T-helper 22 cell (primary cell): ENCODE measurements around the gene STYXL2.

Source experiments
- DNase-seq: peaks from one replicate; pipeline ENCODE4 v3.0.0-alpha.2; 2020; ENCODE audit warnings: low read depth

The STYXL2 gene

DNA sequence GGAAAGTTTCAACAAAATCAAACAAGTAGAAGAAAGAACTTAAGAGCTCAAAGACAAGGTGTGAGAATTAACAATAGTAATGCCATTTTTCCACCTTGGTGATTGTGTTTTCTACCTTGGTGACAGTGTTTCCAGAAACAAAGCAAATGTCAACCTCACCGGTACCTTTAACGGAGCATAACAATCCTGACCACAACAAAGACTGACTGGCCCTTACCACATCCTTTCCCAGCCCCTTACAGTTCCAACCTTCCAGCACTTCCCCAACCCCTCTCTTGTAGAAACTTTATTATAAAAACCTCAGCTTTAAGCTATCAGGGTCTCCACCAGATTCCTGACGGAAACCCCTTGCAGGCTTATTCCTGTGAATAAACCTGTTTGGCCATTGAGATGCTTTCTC, 16.7 kb downstream of the STYXL2 start:
- DNase-seq = no peak

- DNase-seq = no peak
Measured at GRCh38 chr1:167111868-167112709, 18.2 kb downstream of the STYXL2 start.

DNA sequence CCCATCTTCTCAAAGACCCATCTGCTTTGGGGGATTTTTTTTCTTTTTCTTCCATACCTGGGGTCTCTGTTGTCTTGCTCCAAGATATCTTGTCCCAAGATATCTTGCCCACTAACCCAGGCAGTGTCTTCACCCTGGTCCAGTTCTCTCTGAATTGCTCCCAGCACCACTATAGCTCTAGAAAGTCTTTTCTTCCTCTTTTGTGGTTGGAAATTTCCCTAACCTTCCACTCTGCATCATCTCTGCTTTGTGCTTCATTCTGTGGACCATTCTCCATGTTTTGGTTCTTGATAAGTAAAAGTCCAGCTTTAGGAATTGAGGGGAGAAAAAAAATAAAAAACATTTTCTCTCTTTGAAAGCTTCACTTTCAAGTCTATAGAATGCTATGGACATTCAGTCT, 20.9 kb downstream of the STYXL2 start:
- no peak for DNase-seq

GRCh38 chr1:167115655-167116054, 21.8 kb downstream of the STYXL2 start:
- DNase-seq = no peak

- no peak for DNase-seq
Measured at GRCh38 chr1:167116174-167116573, 22.3 kb downstream of the STYXL2 start.

DNA sequence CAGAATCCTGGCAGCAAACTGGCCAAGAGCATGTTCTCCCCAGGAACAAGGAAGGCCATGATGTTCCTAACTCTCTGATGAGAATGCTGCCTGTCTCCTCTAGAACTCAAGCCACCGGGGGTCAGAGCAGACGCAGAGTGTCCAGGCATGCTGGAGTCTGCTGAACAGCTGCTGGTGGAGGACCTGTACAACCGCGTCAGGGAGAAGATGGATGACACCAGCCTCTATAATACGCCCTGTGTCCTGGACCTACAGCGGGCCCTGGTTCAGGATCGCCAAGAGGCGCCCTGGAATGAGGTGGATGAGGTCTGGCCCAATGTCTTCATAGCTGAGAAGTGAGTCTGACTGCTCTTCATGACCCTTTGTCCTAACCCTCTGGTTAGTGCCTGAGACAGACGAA, 23.4 kb downstream of the STYXL2 start:
- DNase-seq = no peak

- DNase-seq = no peak
Measured at GRCh38 chr1:167118188-167118587, 24.3 kb downstream of the STYXL2 start.

- DNase-seq = no peak
Measured at GRCh38 chr1:167119696-167120095, 25.8 kb downstream of the STYXL2 start.

GRCh38 chr1:167120899-167121298, 27.0 kb downstream of the STYXL2 start:
- no peak for DNase-seq

DNA sequence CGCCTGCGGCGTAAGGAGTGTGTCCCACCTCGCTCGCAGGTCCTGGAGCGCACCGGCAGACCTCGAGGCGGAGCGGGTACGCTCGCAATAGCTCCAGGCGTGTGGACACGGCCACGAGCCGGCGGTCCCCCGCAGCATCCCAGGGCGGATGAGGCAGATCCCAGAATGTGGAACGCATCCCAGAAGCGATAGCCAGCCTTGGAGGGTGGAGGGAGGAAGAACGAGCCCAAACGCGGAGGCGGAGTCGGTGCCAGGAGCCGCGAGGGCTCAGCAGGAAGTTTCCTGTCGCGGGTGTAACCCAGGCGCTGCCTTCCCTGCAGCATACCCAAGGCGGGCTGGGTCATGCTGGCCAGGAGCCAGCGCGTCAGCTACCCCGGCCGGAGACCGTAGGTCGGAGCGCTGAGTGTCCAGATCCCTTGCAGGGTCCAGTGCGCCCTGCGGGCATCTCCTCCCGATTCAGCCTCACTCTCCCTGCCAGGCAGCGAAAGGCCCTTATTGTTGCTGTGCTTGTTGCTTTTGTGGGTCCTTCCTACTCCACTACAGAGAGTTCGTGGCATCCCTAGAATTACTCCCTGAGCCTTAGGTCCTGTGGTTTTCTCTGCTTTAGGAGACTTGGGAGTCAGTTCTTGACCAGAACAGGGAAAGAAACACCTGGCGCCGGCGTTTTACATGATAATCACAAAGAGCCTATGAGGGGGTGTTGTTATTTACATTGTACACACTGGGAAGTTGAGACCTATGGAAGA, 27.7 kb downstream of the STYXL2 start:
- DNase-seq = no peak

- no peak for DNase-seq
Measured at GRCh38 chr1:167122121-167122480, 28.2 kb downstream of the STYXL2 start.

GRCh38 chr1:167122568-167122967, 28.7 kb downstream of the STYXL2 start:
- no peak for DNase-seq

GRCh38 chr1:167126317-167126716, 32.4 kb downstream of the STYXL2 start:
- DNase-seq = no peak

DNA sequence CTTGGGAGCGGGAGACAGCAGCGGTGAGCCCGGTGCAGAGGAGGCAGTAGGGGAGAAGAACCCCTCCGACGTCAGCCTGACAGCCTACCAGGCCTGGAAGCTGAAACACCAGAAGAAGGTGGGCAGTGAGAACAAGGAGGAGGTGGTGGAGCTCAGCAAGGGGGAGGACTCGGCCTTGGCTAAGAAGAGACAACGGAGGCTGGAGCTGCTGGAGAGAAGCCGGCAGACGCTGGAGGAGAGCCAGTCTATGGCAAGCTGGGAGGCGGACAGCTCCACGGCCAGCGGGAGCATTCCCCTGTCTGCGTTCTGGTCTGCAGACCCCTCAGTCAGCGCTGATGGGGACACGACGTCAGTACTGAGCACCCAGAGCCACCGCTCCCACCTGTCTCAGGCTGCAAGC, 32.9 kb downstream of the STYXL2 start:
- no peak for DNase-seq

DNA sequence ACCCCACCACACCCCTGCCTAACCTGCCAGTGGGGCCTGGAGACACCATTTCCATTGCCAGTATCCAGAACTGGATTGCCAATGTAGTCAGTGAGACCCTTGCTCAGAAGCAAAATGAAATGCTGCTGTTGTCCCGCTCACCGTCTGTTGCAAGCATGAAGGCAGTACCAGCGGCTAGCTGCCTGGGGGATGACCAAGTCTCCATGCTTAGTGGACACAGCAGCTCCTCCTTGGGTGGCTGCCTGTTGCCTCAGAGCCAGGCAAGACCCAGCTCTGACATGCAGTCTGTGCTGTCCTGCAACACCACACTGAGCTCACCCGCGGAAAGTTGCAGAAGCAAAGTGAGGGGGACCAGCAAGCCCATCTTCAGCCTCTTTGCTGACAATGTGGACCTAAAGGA, 33.4 kb downstream of the STYXL2 start:
- DNase-seq = no peak

GRCh38 chr1:167127661-167128060, 33.8 kb downstream of the STYXL2 start:
- no peak for DNase-seq

- no peak for DNase-seq
Measured at GRCh38 chr1:167128261-167129227, 34.7 kb downstream of the STYXL2 start.

GRCh38 chr1:167130829-167131510, 37.1 kb downstream of the STYXL2 start:
- no peak for DNase-seq

GRCh38 chr1:167132301-167133010, 38.6 kb downstream of the STYXL2 start:
- no peak for DNase-seq

- DNase-seq = no peak
Measured at GRCh38 chr1:167135281-167135840, 41.5 kb downstream of the STYXL2 start.

DNA sequence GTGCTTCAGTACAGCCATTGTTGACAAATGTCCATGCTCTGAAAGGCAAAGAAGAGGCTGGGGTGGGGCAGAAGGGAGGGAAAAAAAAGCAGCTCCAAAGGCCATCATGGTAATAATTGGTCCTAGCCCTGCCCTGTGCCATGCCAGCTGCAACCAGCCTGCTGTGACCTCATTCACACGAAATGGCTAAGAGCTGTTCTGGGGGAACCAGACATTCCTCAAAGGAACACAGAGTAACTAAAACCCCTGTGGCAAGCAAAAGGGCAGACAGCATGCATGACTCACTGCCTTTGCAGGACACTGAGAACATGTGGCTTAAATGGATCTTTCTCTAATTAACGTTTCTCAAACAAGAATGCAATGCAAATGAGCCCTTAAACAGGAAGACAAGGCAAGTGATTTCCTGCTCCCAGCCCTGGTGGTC, 42.3 kb downstream of the STYXL2 start:
- DNase-seq = no peak
